Stomach (tissue), 19 donors: ENCODE measurements around the gene RLIM. TPM values are rescaled to one million over a fixed set of nuclear protein-coding genes. Genes with fewer than 3 reads are reported as not detected.
"Not testable (repeated sequence)": the region's sequence is repeated elsewhere in the genome, so short reads cannot be mapped to it uniquely, and the experiment has no call there.

Experiments
- DNase-seq, 2 donors: peaks; one replicate each; pipeline versions ENCODE4 v3.0.0 to v3.0.0-alpha.2; 2013 to 2019
- H3K27ac ChIP-seq, 5 donors: fragments of 200-600 bp in 4 of 5; sonication (generic) in 4 of 5; one replicate each; pipeline ENCODE4 v1.5.1; 2013 to 2019; ENCODE audit warnings: mild to moderate bottlenecking in 1 of 5, moderate library complexity in 1 of 5
- H3K27me3 ChIP-seq, 3 donors: fragments of 200-600 bp; sonication (generic); one replicate each; pipeline ENCODE4 v1.5.1; 2017 to 2019; ENCODE audit warnings: mixed run types in 1 of 3
- H3K36me3 ChIP-seq, 4 donors: fragments of 200-600 bp; sonication (generic); 1 replicate in 3 of 4; 2 replicates in 1 of 4; pipeline ENCODE4 v1.5.1; 2016 to 2019
- H3K4me1 ChIP-seq, 4 donors: fragments of 200-600 bp; sonication (generic); one replicate each; pipeline ENCODE4 v1.5.1; 2016 to 2019
- H3K4me3 ChIP-seq, 4 donors: fragments of 200-600 bp; sonication (generic) in 3 of 4; one replicate each; pipeline ENCODE4 v1.5.1; 2016 to 2019; ENCODE audit warnings: mild to moderate bottlenecking in 1 of 4
- H3K9me3 ChIP-seq, 4 donors: fragments of 200-600 bp; sonication (generic); one replicate each; pipeline ENCODE4 v1.5.1; 2016 to 2019
- EP300 ChIP-seq: sonication (generic); formaldehyde crosslinking; IDR thresholded peaks from one replicate; pipeline ENCODE4 v1.6.1; 2017; ENCODE audit warnings: antibody characterized with exemption
- POLR2A ChIP-seq, 4 donors: fragments of 450-650 bp; IDR thresholded peaks; one replicate each; pipeline ENCODE4 v1.6.1; 2016; ENCODE audit warnings: antibody characterized with exemption in 4 of 4, control low read depth in 2 of 4, mild to moderate bottlenecking in 1 of 4, moderate library complexity in 1 of 4
- POLR2AphosphoS5 ChIP-seq, 3 donors: sonication (generic); formaldehyde crosslinking; IDR thresholded peaks; one replicate each; pipeline ENCODE4 v1.6.1; 2016; ENCODE audit warnings: antibody characterized with exemption in 3 of 3
- WGBS, 5 donors: extraction: QIAGEN DNeasy Blood & Tissue Kit in 3 of 5; methylation state at CpG; one replicate each; pipeline versions ENCODE4 v1.1.5 to v1.1.7; 2013 to 2018; 5-methylcytosine and 5-hydroxymethylcytosine counted together
- intact Hi-C: fragments of 100-400 bp; cut with DNase I; formaldehyde crosslinking; loops from one replicate; pipeline ENCODE4 v1.15.1; 2023; ENCODE audit warnings: low total_unique reads
- long read RNA-seq, 10 donors: transcript quantifications; one replicate each; lab custom pipeline, GENCODE V29; 2026
- polyA plus RNA-seq, 3 donors: library from polyadenylated mRNA; stranded (reverse); fragments of 200-250 nt; gene quantifications; one replicate each; pipeline ENCODE4 v1.2.3, GENCODE V29; 2013
- total RNA-seq, 5 donors: library from RNA; depleted of rRNA; stranded (reverse); fragments of >200 nt; gene quantifications; one replicate each; pipeline versions ENCODE4 v1.1.0 to v1.2.3, GENCODE V29; 2014 to 2016
- TF ChIP-seq, protein P1 (sequence below), 7 experiments: fragments of 450-650 bp in 4 of 7; fragments of 200-600 bp in 3 of 7; sonication (generic) in 3 of 7; IDR thresholded peaks; one replicate each; pipeline ENCODE4 v1.5.1; 2016 to 2019; ENCODE audit warnings: antibody characterized with exemption in 7 of 7, control low read depth in 2 of 7, mild to moderate bottlenecking in 1 of 7
- donor health status: healthy with polysubstance abuse.
- donor health status: Bipolar disorder and iron deficiency.
- donor health status: healthy.

The RLIM gene, protein sequence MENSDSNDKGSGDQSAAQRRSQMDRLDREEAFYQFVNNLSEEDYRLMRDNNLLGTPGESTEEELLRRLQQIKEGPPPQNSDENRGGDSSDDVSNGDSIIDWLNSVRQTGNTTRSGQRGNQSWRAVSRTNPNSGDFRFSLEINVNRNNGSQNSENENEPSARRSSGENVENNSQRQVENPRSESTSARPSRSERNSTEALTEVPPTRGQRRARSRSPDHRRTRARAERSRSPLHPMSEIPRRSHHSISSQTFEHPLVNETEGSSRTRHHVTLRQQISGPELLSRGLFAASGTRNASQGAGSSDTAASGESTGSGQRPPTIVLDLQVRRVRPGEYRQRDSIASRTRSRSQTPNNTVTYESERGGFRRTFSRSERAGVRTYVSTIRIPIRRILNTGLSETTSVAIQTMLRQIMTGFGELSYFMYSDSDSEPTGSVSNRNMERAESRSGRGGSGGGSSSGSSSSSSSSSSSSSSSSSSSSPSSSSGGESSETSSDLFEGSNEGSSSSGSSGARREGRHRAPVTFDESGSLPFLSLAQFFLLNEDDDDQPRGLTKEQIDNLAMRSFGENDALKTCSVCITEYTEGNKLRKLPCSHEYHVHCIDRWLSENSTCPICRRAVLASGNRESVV
- total RNA-seq = 10 to 100 TPM in 4 of 5 donors, 1 to 10 TPM in 1; 2.9 to 67.9 (median 16.9) TPM
- 1 to 10 TPM; 4.3 to 4.9 (median 4.4) TPM for polyA plus RNA-seq
- long read RNA-seq, donor 1, full-length matches to known transcripts = 1 of 1 reads
- long read RNA-seq, donor 1, partial matches to known transcripts = 0 of 1 reads
- long read RNA-seq, donor 1, other reads (novel, unspliced or antisense) = 0 of 1 reads
- long read RNA-seq, donor 2, full-length matches to known transcripts = 5 of 5 reads
- long read RNA-seq, donor 2, partial matches to known transcripts = 0 of 5 reads
- long read RNA-seq, donor 2, other reads (novel, unspliced or antisense) = 0 of 5 reads
- long read RNA-seq, donor 3, full-length matches to known transcripts = 2 of 2 reads
- long read RNA-seq, donor 3, partial matches to known transcripts = 0 of 2 reads
- long read RNA-seq, donor 3, other reads (novel, unspliced or antisense) = 0 of 2 reads
- long read RNA-seq, donor 4 = 0 reads
- long read RNA-seq, donor 5, full-length matches to known transcripts = 9 of 9 reads
- long read RNA-seq, donor 5, partial matches to known transcripts = 0 of 9 reads
- long read RNA-seq, donor 5, other reads (novel, unspliced or antisense) = 0 of 9 reads
- long read RNA-seq, donor 6, full-length matches to known transcripts = 2 of 2 reads
- long read RNA-seq, donor 6, partial matches to known transcripts = 0 of 2 reads
- long read RNA-seq, donor 6, other reads (novel, unspliced or antisense) = 0 of 2 reads
- long read RNA-seq, donor 7, full-length matches to known transcripts = 1 of 1 reads
- long read RNA-seq, donor 7, partial matches to known transcripts = 0 of 1 reads
- long read RNA-seq, donor 7, other reads (novel, unspliced or antisense) = 0 of 1 reads
- long read RNA-seq, donor 8, full-length matches to known transcripts = 3 of 3 reads
- long read RNA-seq, donor 8, partial matches to known transcripts = 0 of 3 reads
- long read RNA-seq, donor 8, other reads (novel, unspliced or antisense) = 0 of 3 reads
- long read RNA-seq, donor 9, full-length matches to known transcripts = 1 of 1 reads
- long read RNA-seq, donor 9, partial matches to known transcripts = 0 of 1 reads
- long read RNA-seq, donor 9, other reads (novel, unspliced or antisense) = 0 of 1 reads
- long read RNA-seq, donor 10 = 0 reads

GRCh38 chrX:74614093-74614909 is at the start of gene RLIM:
Gene RLIM, minus strand, starts transcription at chrX:74614624. Its CDS starts 18,647 bp downstream, at chrX:74595977.
- DNase-seq = peak; percentile 92 to 98
- intact Hi-C loops = no loop called here
- Histone ChIP-seq H3K27ac (peak within 1 kb of the TSS; percentile 94 to 99 (median 97)), H3K27me3 (no peaks in the 10 kb centered on the region), H3K4me3 (peak within 1 kb of the TSS; percentile 52 to 77 (median 58)), H3K36me3 (peaks cover 0 to 10% (median 2%) of the 10 kb centered on the region in 4 donors), H3K9me3 (no peaks in the 10 kb centered on the region), H3K4me1 (peaks cover 0 to 13% (median 6%) of the 10 kb centered on the region in 4 donors)
- TF ChIP-seq POLR2AphosphoS5 (IDR thresholded peaks at IDR 0.05) = peak; percentile 80 to 93 (median 90)
- TF ChIP-seq EP300 = peak; percentile 44
- TF ChIP-seq, protein P1, sequence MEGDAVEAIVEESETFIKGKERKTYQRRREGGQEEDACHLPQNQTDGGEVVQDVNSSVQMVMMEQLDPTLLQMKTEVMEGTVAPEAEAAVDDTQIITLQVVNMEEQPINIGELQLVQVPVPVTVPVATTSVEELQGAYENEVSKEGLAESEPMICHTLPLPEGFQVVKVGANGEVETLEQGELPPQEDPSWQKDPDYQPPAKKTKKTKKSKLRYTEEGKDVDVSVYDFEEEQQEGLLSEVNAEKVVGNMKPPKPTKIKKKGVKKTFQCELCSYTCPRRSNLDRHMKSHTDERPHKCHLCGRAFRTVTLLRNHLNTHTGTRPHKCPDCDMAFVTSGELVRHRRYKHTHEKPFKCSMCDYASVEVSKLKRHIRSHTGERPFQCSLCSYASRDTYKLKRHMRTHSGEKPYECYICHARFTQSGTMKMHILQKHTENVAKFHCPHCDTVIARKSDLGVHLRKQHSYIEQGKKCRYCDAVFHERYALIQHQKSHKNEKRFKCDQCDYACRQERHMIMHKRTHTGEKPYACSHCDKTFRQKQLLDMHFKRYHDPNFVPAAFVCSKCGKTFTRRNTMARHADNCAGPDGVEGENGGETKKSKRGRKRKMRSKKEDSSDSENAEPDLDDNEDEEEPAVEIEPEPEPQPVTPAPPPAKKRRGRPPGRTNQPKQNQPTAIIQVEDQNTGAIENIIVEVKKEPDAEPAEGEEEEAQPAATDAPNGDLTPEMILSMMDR (IDR thresholded peaks at IDR 0.05) = no peak
- TF ChIP-seq POLR2A (IDR thresholded peaks at IDR 0.05) = peak in 1 of 4 donors; percentile 68
- whole genome bisulfite sequencing, 5 donors = 0 to 41% (median 8%) methylated on average over 32 to 66 of the region's 66 CpGs

- Histone ChIP-seq H3K4me3 (no peak overlapping the region), H3K36me3 (no peaks in the 10 kb centered on the region), H3K4me1 (no peaks in the 10 kb centered on the region), H3K9me3 (peaks cover 0 to 9% (median 0%) of the 10 kb centered on the region in 4 donors), H3K27me3 (no peaks in the 10 kb centered on the region), H3K27ac (no peak overlapping the region)
- WGBS, 5 donors = 48 to 66% (median 57%) methylated on average over 2 to 6 of the region's 6 CpGs
- intact Hi-C loops = no loop called here
- no peak for DNase-seq
- TF ChIP-seq, protein P1 (IDR thresholded peaks at IDR 0.05) = no peak
- no peak for TF ChIP-seq EP300
- no peak for TF ChIP-seq POLR2A (IDR thresholded peaks at IDR 0.05)
- TF ChIP-seq POLR2AphosphoS5 (IDR thresholded peaks at IDR 0.05) = no peak
Observed at GRCh38 chrX:74656079-74656745, 41.8 kb upstream of the RLIM start.

DNA sequence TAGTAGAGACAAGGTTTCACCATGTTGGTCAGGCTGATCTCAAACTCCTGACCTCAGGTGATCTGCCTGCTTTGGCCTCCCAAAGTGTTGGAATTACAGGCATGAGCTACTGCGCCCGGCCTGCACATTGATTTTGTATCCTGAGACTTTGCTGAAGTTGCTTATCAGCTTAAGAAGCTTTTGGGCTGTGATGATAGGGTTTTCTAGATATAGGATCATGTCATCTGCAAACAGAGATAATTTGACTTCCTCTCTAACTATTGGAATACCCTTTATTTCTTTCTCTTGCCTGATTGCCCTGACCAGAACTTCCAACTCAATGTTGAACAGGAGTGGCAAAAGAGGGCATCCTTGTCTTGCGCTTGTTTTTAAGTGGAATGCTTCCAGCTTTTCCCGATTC is 40.5 kb upstream of the RLIM start:
- H3K4me1 ChIP-seq, H3K36me3 ChIP-seq, intact Hi-C loops, H3K9me3 ChIP-seq, DNase-seq, H3K27ac ChIP-seq, H3K27me3 ChIP-seq, H3K4me3 ChIP-seq: not testable (repeated sequence)
- 75 to 92% (median 88%) methylated on average over 3 to 4 of the region's 4 CpGs for WGBS, 5 donors
